ENCODE results near the gene ARFIP1. TPM values are rescaled to one million over a fixed set of nuclear protein-coding genes. Genes with fewer than 3 reads are reported as not detected.

ARFIP1 gene
- total RNA-seq, 1 donor from 2014 or later, result 68.0 TPM

DNA sequence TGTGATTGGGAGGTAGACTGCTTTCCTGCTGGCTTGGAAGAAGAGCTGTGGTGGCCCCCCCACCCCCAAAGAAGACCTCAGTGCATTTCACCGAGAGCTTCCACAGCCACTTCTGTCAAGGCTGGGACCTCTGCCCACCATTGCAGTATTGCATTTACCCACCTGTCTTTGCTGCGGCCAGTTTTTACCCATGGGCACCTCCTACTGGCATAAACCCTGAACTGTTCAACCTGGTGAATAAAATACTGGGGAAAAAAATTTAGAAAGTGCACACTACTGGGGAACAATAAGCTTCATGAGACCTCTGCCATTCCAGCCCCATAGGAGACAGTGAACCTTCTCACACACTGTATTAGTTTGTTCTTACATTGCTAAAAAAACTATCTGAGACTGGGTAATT, 40.3 kb downstream of the ARFIP1 start:
- H3K4me3 Mint-ChIP-seq, result no peak overlapping the region
- Histone ChIP-seq H3K4me2 (no peak overlapping the region), H3F3A (ENCODE audit: low read depth) (no peaks in the 10 kb centered on the region), H3K9me3 (ENCODE audit: low read depth) (peaks cover 5% of the 10 kb centered on the region), H3K27ac (no peak overlapping the region), H2AFZ (replicated peaks) (no peak overlapping the region), H4K20me1 (ENCODE audit: low read depth) (no peaks in the 10 kb centered on the region), H3K9ac (no peak overlapping the region), H3K4me3 (no peak overlapping the region), H3K36me3 (no peaks in the 10 kb centered on the region), H3K4me1 (no peaks in the 10 kb centered on the region), H3K79me2 (ENCODE audit: low read depth) (no peaks in the 10 kb centered on the region), H3K27me3 (no peaks in the 10 kb centered on the region)
- H3K27me3 Mint-ChIP-seq (ENCODE audit: insufficient read depth, low read depth), result no peaks in the 10 kb centered on the region
- H3K36me3 Mint-ChIP-seq, result peaks cover 43% of the 10 kb centered on the region
- peaks cover 49% of the 10 kb centered on the region for H3K9me3 Mint-ChIP-seq
- DNase-seq (ENCODE audit: low spot score), result no peak
- no peak for TF ChIP-seq EZH2 (IDR thresholded peaks at IDR 0.05)
- no peak for TF ChIP-seq CTCF (IDR thresholded peaks at IDR 0.05)
- TF ChIP-seq EZH2phosphoT487 (IDR thresholded peaks at IDR 0.05), result no peak
- H3K4me1 Mint-ChIP-seq, result no peaks in the 10 kb centered on the region
- no peak overlapping the region for H3K27ac Mint-ChIP-seq

GRCh38 chr4:152822323-152822722, 42.6 kb downstream of the ARFIP1 start:
- H3K79me2 ChIP-seq (ENCODE audit: low read depth), result no peaks in the 10 kb centered on the region
- TF ChIP-seq EZH2 (IDR thresholded peaks at IDR 0.05), result no peak
- TF ChIP-seq EZH2phosphoT487 (IDR thresholded peaks at IDR 0.05), result no peak
- TF ChIP-seq CTCF (IDR thresholded peaks at IDR 0.05), result no peak
- DNase-seq (ENCODE audit: low spot score), result no peak
- no peak overlapping the region for H3K9ac ChIP-seq
- H3K27me3 ChIP-seq, result no peaks in the 10 kb centered on the region
- H3K36me3 ChIP-seq, result no peaks in the 10 kb centered on the region
- H3F3A ChIP-seq (ENCODE audit: low read depth), result no peaks in the 10 kb centered on the region
- no peak overlapping the region for H3K27ac ChIP-seq
- H3K4me3 ChIP-seq, result no peak overlapping the region
- peaks cover 5% of the 10 kb centered on the region for H3K9me3 ChIP-seq (ENCODE audit: low read depth)
- H3K36me3 Mint-ChIP-seq, result peaks cover 29% of the 10 kb centered on the region
- H3K4me1 Mint-ChIP-seq, result no peaks in the 10 kb centered on the region
- H3K27me3 Mint-ChIP-seq (ENCODE audit: insufficient read depth, low read depth), result no peaks in the 10 kb centered on the region
- no peaks in the 10 kb centered on the region for H3K4me1 ChIP-seq
- no peak overlapping the region for H3K4me2 ChIP-seq
- no peak overlapping the region for H3K27ac Mint-ChIP-seq
- no peaks in the 10 kb centered on the region for H4K20me1 ChIP-seq (ENCODE audit: low read depth)
- H3K4me3 Mint-ChIP-seq, result no peak overlapping the region
- no peak overlapping the region for H2AFZ ChIP-seq (replicated peaks)
- peaks cover 34% of the 10 kb centered on the region for H3K9me3 Mint-ChIP-seq

DNA sequence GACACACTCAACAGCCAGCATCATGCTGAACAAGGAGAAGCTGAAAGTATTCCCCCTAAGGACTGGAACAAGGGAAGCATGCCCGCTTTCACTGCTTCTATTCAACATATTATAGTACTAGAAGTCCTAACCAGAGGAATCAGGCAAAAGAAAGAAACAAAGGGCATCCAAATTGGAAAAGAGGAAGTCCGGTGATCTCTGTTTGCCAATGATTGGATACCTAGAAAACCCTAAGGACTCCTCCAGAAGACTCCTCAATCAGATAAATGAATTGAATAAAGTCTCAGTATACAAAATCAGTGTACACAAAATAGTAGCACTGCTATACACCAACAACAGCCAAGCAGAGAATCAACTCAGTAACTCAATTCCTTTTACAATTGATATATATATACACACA, 44.8 kb downstream of the ARFIP1 start:
- Histone ChIP-seq H3K9ac (no peak overlapping the region), H3K4me2 (no peak overlapping the region), H3K79me2 (ENCODE audit: low read depth) (peaks cover 3% of the 10 kb centered on the region), H3K9me3 (ENCODE audit: low read depth) (peaks cover 5% of the 10 kb centered on the region), H3K4me1 (no peaks in the 10 kb centered on the region), H3K27me3 (no peaks in the 10 kb centered on the region), H2AFZ (replicated peaks) (no peak overlapping the region), H3K4me3 (no peak overlapping the region), H3F3A (ENCODE audit: low read depth) (no peaks in the 10 kb centered on the region), H3K27ac (no peak overlapping the region), H4K20me1 (ENCODE audit: low read depth) (no peaks in the 10 kb centered on the region), H3K36me3 (peaks cover 8% of the 10 kb centered on the region)
- no peaks in the 10 kb centered on the region for H3K27me3 Mint-ChIP-seq (ENCODE audit: insufficient read depth, low read depth)
- DNase-seq (ENCODE audit: low spot score), result no peak
- no peak overlapping the region for H3K27ac Mint-ChIP-seq
- peaks cover 32% of the 10 kb centered on the region for H3K9me3 Mint-ChIP-seq
- H3K36me3 Mint-ChIP-seq, result peaks cover 19% of the 10 kb centered on the region
- TF ChIP-seq EZH2phosphoT487 (IDR thresholded peaks at IDR 0.05) (no peak), CTCF (IDR thresholded peaks at IDR 0.05) (no peak), EZH2 (IDR thresholded peaks at IDR 0.05) (no peak)
- no peak overlapping the region for H3K4me3 Mint-ChIP-seq
- no peaks in the 10 kb centered on the region for H3K4me1 Mint-ChIP-seq

Measured in neural progenitor cell (in vitro differentiated cells).